Activated gamma-delta T cell (primary cell): ENCODE data around the gene CHST9.
"Not testable (repeated sequence)": the region's sequence is repeated elsewhere in the genome, so short reads cannot be mapped to it uniquely, and the experiment has no call there.

Experiments
- DNase-seq: peaks from one replicate; lab custom pipeline; 2025; lab: John Stamatoyannopoulos, UW

Gene CHST9

GRCh38 chr18:27171993-27172392 is 13.1 kb downstream of the CHST9 start:
- DNase-seq = no peak

GRCh38 chr18:27165412-27165811 is 19.7 kb downstream of the CHST9 start:
- no peak for DNase-seq

- no peak for DNase-seq
Observed at GRCh38 chr18:27164905-27165304, 20.2 kb downstream of the CHST9 start.

GRCh38 chr18:27163197-27163716 is 21.9 kb downstream of the CHST9 start:
- DNase-seq = not testable (repeated sequence)

- DNase-seq = not testable (repeated sequence)
Observed at GRCh38 chr18:27149240-27149639, 35.9 kb downstream of the CHST9 start.

- no peak for DNase-seq
Observed at GRCh38 chr18:27144672-27145071, 40.4 kb downstream of the CHST9 start.

GRCh38 chr18:27143580-27144287 is 41.4 kb downstream of the CHST9 start:
- DNase-seq = no peak

GRCh38 chr18:27142891-27143290 is 42.2 kb downstream of the CHST9 start:
- no peak for DNase-seq

GRCh38 chr18:27141876-27142275 is 43.2 kb downstream of the CHST9 start:
- DNase-seq = no peak

GRCh38 chr18:27138079-27138478 is 47.0 kb downstream of the CHST9 start:
- DNase-seq = no peak

- no peak for DNase-seq
Observed at GRCh38 chr18:27136208-27136535, 48.9 kb downstream of the CHST9 start.

GRCh38 chr18:27135504-27136207 is 49.5 kb downstream of the CHST9 start:
- no peak for DNase-seq

GRCh38 chr18:27130065-27130630 is 55.0 kb downstream of the CHST9 start:
- DNase-seq = no peak

GRCh38 chr18:27124196-27124595 is 60.9 kb downstream of the CHST9 start:
- DNase-seq = no peak

GRCh38 chr18:27121108-27121507 is 64.0 kb downstream of the CHST9 start:
- no peak for DNase-seq

- DNase-seq = no peak
Observed at GRCh38 chr18:27120246-27120645, 64.9 kb downstream of the CHST9 start.

GRCh38 chr18:27118973-27119372 is 66.1 kb downstream of the CHST9 start:
- no peak for DNase-seq

- DNase-seq = no peak
Observed at GRCh38 chr18:27114842-27115241, 70.3 kb downstream of the CHST9 start.

- DNase-seq = no peak
Observed at GRCh38 chr18:27113358-27113757, 71.8 kb downstream of the CHST9 start.

GRCh38 chr18:27110319-27110718 is 74.8 kb downstream of the CHST9 start:
- DNase-seq = no peak

- no peak for DNase-seq
Observed at GRCh38 chr18:27109451-27109850, 75.7 kb downstream of the CHST9 start.

- no peak for DNase-seq
Observed at GRCh38 chr18:27108842-27109241, 76.3 kb downstream of the CHST9 start.

- DNase-seq = no peak
Observed at GRCh38 chr18:27104743-27105142, 80.4 kb downstream of the CHST9 start.
